ENCODE measurements around the gene EN2. TPM values are rescaled to one million over a fixed set of nuclear protein-coding genes. Genes with fewer than 3 reads are reported as not detected.

The EN2 gene
- total RNA-seq, 1 donor from 2014 or later, result 7.2 TPM

DNA sequence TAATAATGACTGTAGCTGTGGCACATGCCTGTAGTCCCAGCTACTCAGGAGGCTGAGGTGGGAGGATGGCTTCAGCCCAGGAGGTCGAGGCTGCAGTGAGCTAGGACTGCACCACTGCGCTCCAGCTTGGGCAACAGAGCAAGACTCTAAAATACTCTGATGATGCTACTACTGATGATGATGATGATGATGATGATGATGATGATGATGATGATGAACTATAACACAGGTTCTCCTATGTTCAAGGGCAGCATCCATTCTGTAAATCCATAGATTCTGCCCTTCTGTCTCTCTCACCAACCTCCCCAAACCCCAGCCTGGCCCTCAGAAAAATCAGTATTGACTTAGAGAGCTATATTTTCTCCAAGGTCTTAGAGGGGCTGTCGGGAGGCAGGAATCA, 22.8 kb upstream of the EN2 start:
- H3K9me3 Mint-ChIP-seq, result peaks cover 3% of the 10 kb centered on the region
- H3K36me3 Mint-ChIP-seq (ENCODE audit: low read depth), result no peaks in the 10 kb centered on the region
- TF ChIP-seq, protein P1, sequence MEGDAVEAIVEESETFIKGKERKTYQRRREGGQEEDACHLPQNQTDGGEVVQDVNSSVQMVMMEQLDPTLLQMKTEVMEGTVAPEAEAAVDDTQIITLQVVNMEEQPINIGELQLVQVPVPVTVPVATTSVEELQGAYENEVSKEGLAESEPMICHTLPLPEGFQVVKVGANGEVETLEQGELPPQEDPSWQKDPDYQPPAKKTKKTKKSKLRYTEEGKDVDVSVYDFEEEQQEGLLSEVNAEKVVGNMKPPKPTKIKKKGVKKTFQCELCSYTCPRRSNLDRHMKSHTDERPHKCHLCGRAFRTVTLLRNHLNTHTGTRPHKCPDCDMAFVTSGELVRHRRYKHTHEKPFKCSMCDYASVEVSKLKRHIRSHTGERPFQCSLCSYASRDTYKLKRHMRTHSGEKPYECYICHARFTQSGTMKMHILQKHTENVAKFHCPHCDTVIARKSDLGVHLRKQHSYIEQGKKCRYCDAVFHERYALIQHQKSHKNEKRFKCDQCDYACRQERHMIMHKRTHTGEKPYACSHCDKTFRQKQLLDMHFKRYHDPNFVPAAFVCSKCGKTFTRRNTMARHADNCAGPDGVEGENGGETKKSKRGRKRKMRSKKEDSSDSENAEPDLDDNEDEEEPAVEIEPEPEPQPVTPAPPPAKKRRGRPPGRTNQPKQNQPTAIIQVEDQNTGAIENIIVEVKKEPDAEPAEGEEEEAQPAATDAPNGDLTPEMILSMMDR (conservative IDR thresholded peaks at IDR 0.05), result no peak
- no peak overlapping the region for H3K4me3 Mint-ChIP-seq
- peaks cover 91% of the 10 kb centered on the region for H3K27me3 Mint-ChIP-seq (ENCODE audit: low read depth)
- no peak for DNase-seq (ENCODE audit: low read depth, low spot score)
- H3K4me1 Mint-ChIP-seq, result no peaks in the 10 kb centered on the region
- no peak overlapping the region for H3K27ac Mint-ChIP-seq (ENCODE audit: unreplicated experiment)

- no peak for DNase-seq (ENCODE audit: low read depth, low spot score)
- Mint-ChIP-seq H3K4me1 (no peaks in the 10 kb centered on the region), H3K4me3 (no peak overlapping the region), H3K27me3 (ENCODE audit: low read depth) (peaks cover 93% of the 10 kb centered on the region), H3K36me3 (ENCODE audit: low read depth) (no peaks in the 10 kb centered on the region), H3K9me3 (peaks cover 3% of the 10 kb centered on the region), H3K27ac (ENCODE audit: unreplicated experiment) (no peak overlapping the region)
- TF ChIP-seq, protein P1 (conservative IDR thresholded peaks at IDR 0.05), result no peak
Measured at GRCh38 chr7:155437836-155438235, 20.1 kb upstream of the EN2 start.

DNA sequence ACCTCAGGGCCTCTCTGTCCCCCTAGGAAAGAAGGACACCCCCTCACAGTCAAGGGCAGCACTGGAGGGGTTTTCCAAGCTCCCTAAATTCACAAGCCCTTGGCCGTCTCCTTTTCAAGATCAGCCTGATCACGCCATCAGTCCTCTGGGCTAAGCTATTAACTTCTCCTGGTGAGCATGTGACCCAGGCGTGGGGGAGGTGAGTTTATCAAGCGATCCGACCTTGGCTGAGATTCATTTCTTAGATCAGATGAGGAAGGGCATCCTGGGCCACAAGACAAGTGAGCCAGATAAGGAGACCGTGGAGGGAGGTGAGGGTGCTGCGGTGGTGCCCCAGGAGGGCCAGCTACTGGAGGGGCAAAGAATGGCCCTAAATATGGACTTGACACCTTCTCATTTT, 19.2 kb upstream of the EN2 start:
- Mint-ChIP-seq H3K36me3 (ENCODE audit: low read depth) (no peaks in the 10 kb centered on the region), H3K27me3 (ENCODE audit: low read depth) (peaks cover 94% of the 10 kb centered on the region), H3K9me3 (no peaks in the 10 kb centered on the region), H3K27ac (ENCODE audit: unreplicated experiment) (no peak overlapping the region), H3K4me3 (no peak overlapping the region), H3K4me1 (no peaks in the 10 kb centered on the region)
- no peak for DNase-seq (ENCODE audit: low read depth, low spot score)
- TF ChIP-seq, protein P1 (conservative IDR thresholded peaks at IDR 0.05), result no peak

DNA sequence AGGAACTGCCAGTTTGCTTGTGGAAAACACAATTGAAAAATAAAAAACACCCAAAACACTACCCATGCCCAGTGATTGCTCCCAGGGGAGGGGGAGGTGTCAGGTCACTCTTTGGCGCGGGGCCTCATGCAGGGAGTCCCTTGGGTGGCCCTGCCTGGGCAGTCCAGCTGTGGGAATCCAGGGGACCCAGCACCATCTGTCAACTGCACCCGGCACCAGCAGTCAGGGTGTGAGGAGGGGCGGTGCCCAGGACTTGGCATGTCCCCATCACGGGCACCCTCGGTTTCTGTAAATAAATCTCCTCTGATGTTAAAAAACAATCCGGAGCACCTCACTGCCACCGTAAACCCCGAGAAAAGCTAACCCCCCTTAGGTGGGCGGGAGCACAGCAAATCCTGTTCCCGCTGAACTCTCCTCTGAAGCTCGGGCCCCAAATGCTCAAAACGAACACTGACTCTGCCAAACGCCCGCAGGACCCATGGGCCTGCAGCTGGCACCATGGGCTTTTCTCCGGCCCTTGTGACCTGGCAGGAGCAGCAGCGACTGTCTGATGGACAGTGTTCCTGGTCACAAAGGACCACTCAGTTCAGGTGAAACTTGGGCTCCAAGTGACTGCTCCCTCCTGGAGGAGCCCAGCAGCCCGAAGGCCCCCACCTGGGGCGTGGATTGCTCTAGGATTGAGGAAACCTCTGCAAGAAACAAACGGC, 18.5 kb upstream of the EN2 start:
- no peak for DNase-seq (ENCODE audit: low read depth, low spot score)
- Mint-ChIP-seq H3K4me1 (no peaks in the 10 kb centered on the region), H3K27me3 (ENCODE audit: low read depth) (peaks cover 98% of the 10 kb centered on the region), H3K4me3 (no peak overlapping the region), H3K27ac (ENCODE audit: unreplicated experiment) (peak overlapping the region; percentile 19), H3K36me3 (ENCODE audit: low read depth) (no peaks in the 10 kb centered on the region), H3K9me3 (no peaks in the 10 kb centered on the region)
- TF ChIP-seq, protein P1 (conservative IDR thresholded peaks at IDR 0.05), result no peak

- Mint-ChIP-seq H3K27me3 (ENCODE audit: low read depth) (peaks cover 98% of the 10 kb centered on the region), H3K4me3 (no peak overlapping the region), H3K36me3 (ENCODE audit: low read depth) (no peaks in the 10 kb centered on the region), H3K4me1 (no peaks in the 10 kb centered on the region), H3K9me3 (no peaks in the 10 kb centered on the region), H3K27ac (ENCODE audit: unreplicated experiment) (no peak overlapping the region)
- no peak for DNase-seq (ENCODE audit: low read depth, low spot score)
- TF ChIP-seq, protein P1 (conservative IDR thresholded peaks at IDR 0.05), result no peak
Measured at GRCh38 chr7:155440018-155440410, 17.9 kb upstream of the EN2 start.

Measured in neural crest cell (in vitro differentiated cells).